Heart right ventricle (tissue), 16 donors: ENCODE data around the gene ORMDL2. TPM values are rescaled to one million over a fixed set of nuclear protein-coding genes. Genes with fewer than 3 reads are reported as not detected.

ENCODE experiments used
- ATAC-seq, 8 donors: fragments of 200-7000 bp; cut with Tn5 transposase; one replicate each; pipeline ENCODE4 v1.9.1; 2020; ENCODE audit warnings: mild to moderate bottlenecking in 8 of 8, moderate library complexity in 8 of 8, moderate number of reproducible peaks in 1 of 8
- DNase-seq, 2 donors: peaks; one replicate each; pipeline ENCODE4 v3.0.0-alpha.2; 2020
- H3K27ac ChIP-seq, 10 donors: fragments of 200-600 bp; sonication (generic) in 2 of 10; one replicate each; pipeline versions ENCODE4 v1.5.0 to v1.8.0; 2020 to 2022; ENCODE audit warnings: mild to moderate bottlenecking in 3 of 10
- H3K27me3 ChIP-seq, 7 donors: fragments of 200-600 bp; one replicate each; pipeline ENCODE4 v1.8.0; 2021 to 2022; ENCODE audit warnings: mild to moderate bottlenecking in 2 of 7
- H3K36me3 ChIP-seq, 9 donors: fragments of 200-600 bp; sonication (generic) in 1 of 9; one replicate each; pipeline versions ENCODE4 v1.5.0 to v1.8.0; 2020 to 2022; ENCODE audit warnings: mild to moderate bottlenecking in 2 of 9
- H3K4me1 ChIP-seq, 9 donors: fragments of 200-600 bp; sonication (generic) in 1 of 9; one replicate each; pipeline versions ENCODE4 v1.5.0 to v1.8.0; 2020 to 2022; ENCODE audit warnings: mild to moderate bottlenecking in 4 of 9
- H3K4me3 ChIP-seq, 10 donors: fragments of 200-600 bp; sonication (generic) in 2 of 10; one replicate each; pipeline versions ENCODE4 v1.5.0 to v1.8.0; 2020 to 2022; ENCODE audit warnings: mild to moderate bottlenecking in 7 of 10, moderate library complexity in 2 of 10
- H3K9me3 ChIP-seq, 11 donors: fragments of 200-600 bp in 10 of 11; sonication (generic) in 2 of 11; one replicate each; pipeline versions ENCODE4 v1.5.0 to v1.8.0; 2013 to 2022; ENCODE audit warnings: mild to moderate bottlenecking in 2 of 11, control low read depth in 1 of 11, moderate library complexity in 1 of 11
- CTCF ChIP-seq, 9 donors: fragments of 200-600 bp; sonication (generic) in 2 of 9; IDR thresholded peaks; one replicate each; pipeline versions ENCODE4 v1.5.0 to v1.8.0; 2021 to 2022; ENCODE audit warnings: antibody characterized with exemption in 9 of 9, mild to moderate bottlenecking in 5 of 9, moderate library complexity in 1 of 9
- WGBS, 2 donors: extraction: QIAGEN DNeasy Blood & Tissue Kit; methylation state at CpG; one replicate each; pipeline ENCODE4 v1.1.7; 2013; ENCODE audit warnings: inconsistent platforms in 1 of 2; 5-methylcytosine and 5-hydroxymethylcytosine counted together
- intact Hi-C, 10 donors: fragments of 100-400 bp; cut with DNase I; formaldehyde crosslinking; loops; one replicate each; pipeline versions ENCODE4 v1.11.1 to v1.14.2; 2022
- polyA plus RNA-seq, 2 donors: library from polyadenylated mRNA; stranded (reverse); fragments of 200-250 nt; gene quantifications; one replicate each; pipeline ENCODE4 v1.2.3, GENCODE V29; 2013
- total RNA-seq, 10 donors: library from RNA; stranded (reverse); fragmentation: NEBNext Ultra II Directional in 3 of 10; extraction: Animal tissue kit (Norgen Biotek cat#: 25700) in 3 of 10; gene quantifications; one replicate each; pipeline versions ENCODE4 v1.2.1 to v1.2.4, GENCODE V29; 2021 to 2023
- donor health status: Arrhythmogenic right ventricular cardiomyopathy.
- donor health status: ischemic (EF 13 %, LVEDD 7.1; RV severe dilation, severe dysfunction).
- donor health status: healthy with polysubstance abuse.
- donor health status: DM: no; HTN: yes; CAD: no.
- donor health status: DM: no; HTN: no; CAD: no.
- donor health status: ischemic (EF 25% LVEDD 6.9; RV normal size, moderate dysfunction).
- donor health status: ischemic (EF 25% LVEDD 5.7; RV mildly dilated, moderate dysfunction).
- donor health status: healthy.
- donor health status: DM: yes; HTN: yes; CAD: no.
- donor health status: Ischemic cardiomyopathy.
- donor health status: ischemic (EF 35%, LVEDD 5.7; RV mildly dilated, moderate dysfunction).
- donor health status: nonischemic (EF 11% LVEDD 7.7; RV severe dilation, severe dysfunction).
- donor health status: DM: yes; HTN: yes; CAD: no.
- donor health status: PGD.
- donor health status: ischemic (EF 29% LVEDD 5.4; RV normal size, mild dysfunction).
- donor health status: nonischemic (EF 23%, LVEDD 6.1; RV moderate dilation, normal function).

ORMDL2 gene
- total and polyA plus RNA-seq, 12 donors, result 10.3 to 82.9 (median 18.1) TPM

GRCh38 chr12:55818140-55818728 lies 393 bp downstream of the ORMDL2 start:
- H3K4me3 ChIP-seq, result peak overlapping the region; percentile 57 to 89 (median 76)
- peaks cover 4 to 50% (median 37%) of the 10 kb centered on the region in 9 donors for H3K4me1 ChIP-seq
- ATAC-seq (peak; percentile 54 to 73 (median 58)), DNase-seq (no peak)
- H3K27ac ChIP-seq, result peak overlapping the region; percentile 27 to 94 (median 78)
- 1% methylated on average over 17 of the region's 17 CpGs for WGBS, 2 donors
- no peaks in the 10 kb centered on the region for H3K9me3 ChIP-seq
- peaks cover 0 to 69% (median 31%) of the 10 kb centered on the region in 9 donors for H3K36me3 ChIP-seq
- H3K27me3 ChIP-seq, result no peaks in the 10 kb centered on the region
- intact Hi-C loops, result loop anchor here in 3 of 10 donors (5.0 to 10.0 kb wide), 4 partner anchors 73 to 163 kb away; partner anchors contain the start of genes DGKA (in 1 of the 3) and GDF11 (in 1 of the 3)
- TF ChIP-seq CTCF (IDR thresholded peaks at IDR 0.05), result no peak

- H3K4me1 ChIP-seq, result peaks cover 4 to 44% (median 34%) of the 10 kb centered on the region in 9 donors
- 79 to 83% methylated on average over 6 of the region's 6 CpGs for WGBS, 2 donors
- peak overlapping the region in 4 of 10 donors; percentile 65 to 90 (median 73) for H3K27ac ChIP-seq
- intact Hi-C loops, result loop anchor here in 3 of 10 donors (5.0 to 10.0 kb wide), 4 partner anchors 74 to 164 kb away; partner anchors contain the start of genes DGKA (in 1 of the 3) and GDF11 (in 1 of the 3)
- peaks cover 0 to 70% (median 34%) of the 10 kb centered on the region in 9 donors for H3K36me3 ChIP-seq
- H3K4me3 ChIP-seq, result peak overlapping the region in 2 of 10 donors; percentile 81 to 83
- H3K9me3 ChIP-seq, result no peaks in the 10 kb centered on the region
- ATAC-seq (no peak), DNase-seq (no peak)
- no peaks in the 10 kb centered on the region for H3K27me3 ChIP-seq
- no peak for TF ChIP-seq CTCF (IDR thresholded peaks at IDR 0.05)
Observed at GRCh38 chr12:55818886-55819285, 1.0 kb downstream of the ORMDL2 start.

GRCh38 chr12:55820679-55821078 lies 2.8 kb downstream of the ORMDL2 start:
- Histone ChIP-seq H3K27ac (no peak overlapping the region), H3K36me3 (peaks cover 0 to 61% (median 34%) of the 10 kb centered on the region in 9 donors), H3K27me3 (no peaks in the 10 kb centered on the region), H3K4me3 (no peak overlapping the region), H3K4me1 (peaks cover 4 to 40% (median 24%) of the 10 kb centered on the region in 9 donors), H3K9me3 (no peaks in the 10 kb centered on the region)
- 88% methylated on average over 1 of the region's 1 CpG for WGBS, 2 donors
- intact Hi-C loops, result loop anchor here in 1 of 10 donors (10.0 kb wide), 1 partner anchor 114 kb away; the partner anchor contains the start of gene DGKA
- DNase-seq (no peak), ATAC-seq (no peak)
- no peak for TF ChIP-seq CTCF (IDR thresholded peaks at IDR 0.05)

- 31 to 41% methylated on average over 6 of the region's 6 CpGs for WGBS, 2 donors
- ATAC-seq (no peak), DNase-seq (no peak)
- peaks cover 2 to 44% (median 29%) of the 10 kb centered on the region in 9 donors for H3K4me1 ChIP-seq
- H3K27ac ChIP-seq, result no peak overlapping the region
- peak in 5 of 9 donors; percentile 8 to 37 (median 23) for TF ChIP-seq CTCF (IDR thresholded peaks at IDR 0.05)
- no peak overlapping the region for H3K4me3 ChIP-seq
- intact Hi-C loops, result loop anchor here in 1 of 10 donors (10.0 kb wide), 1 partner anchor 113 kb away; the partner anchor contains the start of gene DGKA
- no peaks in the 10 kb centered on the region for H3K9me3 ChIP-seq
- no peaks in the 10 kb centered on the region for H3K27me3 ChIP-seq
- H3K36me3 ChIP-seq, result peaks cover 0 to 63% (median 34%) of the 10 kb centered on the region in 9 donors
Observed at GRCh38 chr12:55822228-55822627, 4.4 kb downstream of the ORMDL2 start.
